ENCODE results near the gene CACNG3.

DNA sequence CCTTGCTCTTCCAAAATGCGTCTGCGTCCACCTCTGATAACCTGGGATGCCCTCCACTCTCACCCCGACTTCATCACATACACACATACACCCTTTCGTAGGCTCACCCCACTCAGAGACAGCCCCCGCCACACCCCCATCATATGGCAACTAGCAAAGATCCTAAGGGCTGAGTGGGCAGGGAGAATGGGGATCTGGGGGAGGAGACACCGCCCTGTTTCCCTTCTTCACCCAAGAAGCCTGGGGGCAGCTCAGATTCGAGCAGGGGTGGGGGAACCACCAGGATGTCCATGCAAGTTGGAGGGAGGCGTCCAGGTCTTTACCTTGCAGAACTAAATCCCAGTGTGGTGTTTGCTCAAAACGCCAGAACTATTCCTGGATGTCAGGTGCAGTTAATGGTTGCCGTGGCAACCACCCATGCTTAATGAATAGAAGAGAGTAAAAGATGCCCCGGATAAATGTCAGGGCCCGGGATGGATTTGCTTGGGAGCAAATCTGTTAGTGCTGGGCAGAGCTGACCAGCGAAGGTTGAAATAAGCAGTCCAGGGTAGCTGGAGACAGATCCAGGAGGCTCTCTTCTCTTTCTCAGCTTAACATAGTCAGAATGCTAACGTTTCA lies 72.8 kb downstream of the CACNG3 start:
- TF ChIP-seq, protein P1, sequence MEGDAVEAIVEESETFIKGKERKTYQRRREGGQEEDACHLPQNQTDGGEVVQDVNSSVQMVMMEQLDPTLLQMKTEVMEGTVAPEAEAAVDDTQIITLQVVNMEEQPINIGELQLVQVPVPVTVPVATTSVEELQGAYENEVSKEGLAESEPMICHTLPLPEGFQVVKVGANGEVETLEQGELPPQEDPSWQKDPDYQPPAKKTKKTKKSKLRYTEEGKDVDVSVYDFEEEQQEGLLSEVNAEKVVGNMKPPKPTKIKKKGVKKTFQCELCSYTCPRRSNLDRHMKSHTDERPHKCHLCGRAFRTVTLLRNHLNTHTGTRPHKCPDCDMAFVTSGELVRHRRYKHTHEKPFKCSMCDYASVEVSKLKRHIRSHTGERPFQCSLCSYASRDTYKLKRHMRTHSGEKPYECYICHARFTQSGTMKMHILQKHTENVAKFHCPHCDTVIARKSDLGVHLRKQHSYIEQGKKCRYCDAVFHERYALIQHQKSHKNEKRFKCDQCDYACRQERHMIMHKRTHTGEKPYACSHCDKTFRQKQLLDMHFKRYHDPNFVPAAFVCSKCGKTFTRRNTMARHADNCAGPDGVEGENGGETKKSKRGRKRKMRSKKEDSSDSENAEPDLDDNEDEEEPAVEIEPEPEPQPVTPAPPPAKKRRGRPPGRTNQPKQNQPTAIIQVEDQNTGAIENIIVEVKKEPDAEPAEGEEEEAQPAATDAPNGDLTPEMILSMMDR (IDR thresholded peaks at IDR 0.05; ENCODE audit: low read depth, low read length) = no peak
- TF ChIP-seq MYC (IDR thresholded peaks at IDR 0.05; ENCODE audit: low read depth, low read length) = no peak

Data from NB4 (cell line).